Left cardiac atrium (tissue), 4 donors: ENCODE data around the gene LENG1. TPM values are rescaled to one million over a fixed set of nuclear protein-coding genes. Genes with fewer than 3 reads are reported as not detected.

Source experiments
- ATAC-seq, 2 donors: fragments of 200-7000 bp; cut with Tn5 transposase; one replicate each; pipeline ENCODE4 v1.9.1; 2020; ENCODE audit warnings: mild to moderate bottlenecking in 2 of 2, moderate library complexity in 2 of 2
- DNase-seq: peaks from one replicate; pipeline ENCODE4 v3.0.0-alpha.2; 2020
- intact Hi-C, 2 donors: fragments of 100-400 bp; cut with DNase I; formaldehyde crosslinking; loops; one replicate each; pipeline versions ENCODE4 v1.14.1 to v1.15.1; 2022 to 2023
- total RNA-seq, 2 donors: library from RNA; stranded (reverse); fragmentation: NEBNext Ultra II Directional; extraction: Animal tissue kit (Norgen Biotek cat#: 25700); gene quantifications; one replicate each; pipeline ENCODE4 v1.2.1, GENCODE V29; 2021
- donor health status: DM: no; HTN: yes; CAD: no.
- donor health status: DM: no; HTN: yes; CAD: no; lungs with severe emphysema.
- donor health status: DM: yes; HTN: yes; CAD: no.
- donor health status: Dilated cardiomyopathy.

Gene LENG1
- total RNA-seq, 2 donors from 2014 or later, result 7.0 to 7.2 TPM

DNA sequence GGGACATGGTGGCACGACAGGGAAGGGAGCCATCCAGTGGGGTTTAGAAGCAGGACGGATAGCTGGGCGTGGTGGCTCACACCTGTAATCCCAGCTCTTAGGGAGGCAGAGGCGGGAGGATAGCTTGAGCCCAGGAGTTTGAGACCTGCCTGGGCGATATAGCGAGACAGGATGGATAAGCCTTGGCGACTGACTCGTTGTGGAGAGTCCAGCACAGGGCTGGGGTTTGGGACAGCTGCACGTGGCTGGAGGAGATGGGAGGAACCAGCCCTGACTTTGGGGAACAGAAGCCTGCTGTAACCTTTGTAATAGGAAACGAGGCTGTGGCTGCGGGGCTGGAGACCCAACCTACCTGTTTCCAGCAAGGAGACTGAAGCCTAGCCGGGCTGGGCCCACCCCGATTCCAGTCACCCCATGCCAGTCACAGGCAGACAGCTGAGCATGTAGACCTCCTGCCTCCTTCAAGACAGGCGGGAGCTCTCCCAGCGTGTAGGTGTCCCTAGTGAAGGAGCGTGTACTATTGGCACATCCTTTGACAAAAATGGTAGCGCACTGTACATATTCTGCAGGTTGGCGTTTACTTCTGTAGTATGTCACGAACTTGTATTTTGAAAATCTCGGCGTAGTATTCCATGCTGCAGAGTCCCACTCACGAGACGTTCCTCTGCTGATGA lies 8.0 kb downstream of the LENG1 start:
- DNase-seq (no peak), ATAC-seq (no peak)
- intact Hi-C loops, result no loop called here

GRCh38 chr19:54149021-54149812 lies 10.3 kb downstream of the LENG1 start:
- intact Hi-C loops, result no loop called here
- ATAC-seq, result no peak

DNA sequence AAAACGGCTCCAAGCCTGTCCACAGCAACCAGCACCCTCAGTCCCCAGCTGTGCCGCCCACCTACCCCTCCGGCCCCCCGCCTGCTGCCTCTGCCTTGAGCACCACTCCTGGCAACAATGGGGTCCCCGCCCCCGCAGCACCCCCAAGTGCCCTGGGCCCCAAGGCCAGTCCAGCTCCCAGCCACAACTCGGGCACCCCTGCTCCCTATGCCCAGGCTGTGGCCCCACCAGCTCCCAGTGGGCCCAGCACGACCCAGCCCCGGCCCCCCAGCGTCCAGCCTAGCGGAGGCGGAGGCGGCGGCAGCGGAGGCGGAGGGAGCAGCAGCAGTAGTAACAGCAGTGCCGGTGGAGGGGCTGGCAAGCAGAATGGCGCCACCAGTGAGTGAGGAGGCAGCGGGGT lies 11.4 kb downstream of the LENG1 start:
- DNase-seq (no peak), ATAC-seq (no peak)
- intact Hi-C loops, result no loop called here

More at GRCh38 chr19:54149021-54149812, 10.3 kb downstream of the LENG1 start:
- no peak for DNase-seq

DNA sequence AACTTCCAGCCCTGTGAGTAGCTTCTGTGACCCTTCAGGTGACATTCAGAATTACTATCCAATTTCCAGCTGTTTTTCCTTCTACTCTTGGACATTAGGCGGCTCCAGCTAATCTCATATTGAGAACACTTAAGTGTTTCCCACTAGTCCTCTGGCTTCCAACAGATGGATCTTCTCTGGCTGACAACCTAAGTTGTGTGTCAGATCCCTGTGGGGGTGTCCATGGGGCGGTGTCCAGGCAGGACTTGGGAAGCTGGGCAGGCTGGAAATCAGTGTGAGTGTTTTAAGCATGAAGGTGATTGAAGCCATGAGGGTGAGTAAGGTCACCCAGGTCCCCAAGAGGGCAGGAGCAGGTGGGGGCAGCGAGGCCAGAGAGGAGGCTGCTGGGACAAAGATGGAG lies 11.8 kb downstream of the LENG1 start:
- no peak for DNase-seq
- ATAC-seq, result peak in 1 of 2 donors; percentile 50
- intact Hi-C loops, result no loop called here

- intact Hi-C loops, result no loop called here
- ATAC-seq, result no peak
- no peak for DNase-seq
These were observed 13.9 kb downstream of the LENG1 start for GRCh38 chr19:54145541-54146158.

- intact Hi-C loops, result no loop called here
- DNase-seq (no peak), ATAC-seq (no peak)
These were observed 17.2 kb downstream of the LENG1 start for GRCh38 chr19:54142166-54142780.

DNA sequence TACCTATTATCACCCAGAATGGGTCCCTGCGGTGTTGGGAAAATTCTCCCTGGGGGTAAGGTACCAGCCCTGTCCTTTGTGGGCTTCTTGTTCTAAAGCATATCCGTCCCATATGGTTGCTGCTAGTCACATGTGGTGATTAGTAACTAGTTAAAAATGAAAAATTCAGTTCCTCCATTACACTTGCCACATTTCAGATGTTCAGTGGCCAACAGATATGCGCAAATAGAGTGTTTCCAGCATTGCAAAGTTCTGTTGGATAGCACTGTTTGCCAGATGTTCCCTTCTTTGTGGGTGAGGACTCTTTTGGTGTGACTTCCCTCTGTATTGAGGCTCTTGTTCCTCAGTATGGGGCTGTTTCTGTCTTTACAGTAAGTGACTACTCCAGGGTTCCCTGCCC lies 18.2 kb downstream of the LENG1 start:
- ATAC-seq (no peak), DNase-seq (no peak)
- intact Hi-C loops, result no loop called here

DNA sequence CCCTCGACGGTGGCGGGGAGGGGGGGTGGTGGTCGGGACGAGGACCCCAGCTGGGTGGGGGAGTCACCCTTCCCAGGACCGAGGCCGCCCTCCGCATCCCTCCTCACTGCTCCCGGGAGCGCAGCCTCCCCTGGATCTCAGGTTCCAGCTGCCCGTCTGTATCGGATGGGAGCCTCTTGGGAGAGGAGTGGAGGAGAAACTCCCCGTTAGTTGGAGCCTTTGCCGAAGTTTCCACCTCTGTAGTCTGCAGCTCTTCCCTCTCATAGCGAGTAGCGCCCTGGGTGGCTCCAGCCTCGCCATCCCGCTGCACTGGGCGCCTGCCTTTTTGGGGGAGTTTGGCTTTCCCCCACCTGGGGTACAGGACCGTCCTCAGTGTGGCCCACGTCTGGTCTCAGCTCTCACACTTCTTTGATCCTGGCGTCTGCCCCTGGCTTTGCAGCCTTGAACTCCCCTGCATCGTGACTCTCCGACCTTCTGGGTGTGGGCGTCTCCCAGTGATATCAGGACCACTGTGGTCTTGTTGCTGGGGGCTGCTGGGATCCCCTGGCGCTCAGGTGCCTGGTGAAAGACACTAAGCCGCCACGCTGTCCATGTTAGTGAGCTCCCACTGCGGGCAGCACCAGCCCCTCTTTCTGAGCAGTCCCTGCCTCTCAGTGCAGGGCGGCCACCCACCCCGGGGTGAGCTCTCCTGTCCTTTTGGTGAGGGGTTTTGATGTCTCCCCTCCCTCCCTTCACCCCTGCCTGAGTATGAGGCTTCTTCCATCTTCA lies 20.8 kb downstream of the LENG1 start:
- DNase-seq (no peak), ATAC-seq (no peak)
- intact Hi-C loops, result no loop called here

DNA sequence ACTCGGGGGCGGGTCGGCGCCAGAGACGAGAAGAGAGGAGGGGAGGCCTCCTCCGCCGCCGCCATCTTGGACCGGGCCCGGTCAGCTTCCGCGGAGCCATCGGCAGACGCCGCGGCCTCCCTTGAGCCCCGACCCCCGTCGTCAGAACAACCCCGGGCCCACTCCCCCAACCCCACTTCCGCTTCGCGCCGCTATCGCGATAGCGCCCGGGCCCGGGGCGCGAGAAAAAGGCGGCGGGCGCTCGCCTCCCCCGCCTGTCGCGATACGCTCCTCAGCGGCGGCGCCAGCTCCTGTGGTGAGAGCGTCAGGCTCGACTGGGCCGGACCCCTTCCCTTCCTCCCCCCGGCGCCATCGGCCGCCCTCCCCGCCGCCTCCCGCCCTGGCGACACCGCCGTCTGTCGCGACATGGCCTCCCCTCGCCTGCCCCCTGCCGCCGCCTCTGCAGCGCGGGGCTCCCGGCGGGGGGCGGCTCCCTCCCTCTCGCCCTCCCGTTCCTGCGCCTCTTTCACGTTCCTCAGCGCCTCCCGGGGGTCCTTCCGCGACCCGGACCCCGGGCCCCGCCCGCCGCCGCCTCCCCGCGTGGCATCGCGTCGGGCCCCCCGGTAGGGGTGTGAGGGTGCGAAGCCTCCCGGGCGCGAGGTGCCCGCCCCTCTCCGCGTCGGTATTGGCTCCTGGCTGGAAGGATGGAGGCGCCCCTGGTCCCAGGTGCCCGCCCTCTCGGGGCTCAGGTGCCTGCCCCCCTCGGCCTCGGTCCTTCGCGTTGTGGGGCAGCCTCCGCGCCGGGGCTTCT lies 21.6 kb downstream of the LENG1 start, which contains the start of gene CNOT3:
Gene CNOT3 (plus strand): TSS at position 64 of the 790 bp plus-strand sequence. CDS start 5,217 bp downstream, outside the sequence.
- ATAC-seq, result peak in 1 of 2 donors; percentile 1
- peak; percentile 45 for DNase-seq
- intact Hi-C loops, result no loop called here

- peak; percentile 93 for ATAC-seq
- intact Hi-C loops, result no loop called here
- peak; percentile 99 for DNase-seq
These were observed 22.4 kb downstream of the LENG1 start for GRCh38 chr19:54136864-54137698.

DNA sequence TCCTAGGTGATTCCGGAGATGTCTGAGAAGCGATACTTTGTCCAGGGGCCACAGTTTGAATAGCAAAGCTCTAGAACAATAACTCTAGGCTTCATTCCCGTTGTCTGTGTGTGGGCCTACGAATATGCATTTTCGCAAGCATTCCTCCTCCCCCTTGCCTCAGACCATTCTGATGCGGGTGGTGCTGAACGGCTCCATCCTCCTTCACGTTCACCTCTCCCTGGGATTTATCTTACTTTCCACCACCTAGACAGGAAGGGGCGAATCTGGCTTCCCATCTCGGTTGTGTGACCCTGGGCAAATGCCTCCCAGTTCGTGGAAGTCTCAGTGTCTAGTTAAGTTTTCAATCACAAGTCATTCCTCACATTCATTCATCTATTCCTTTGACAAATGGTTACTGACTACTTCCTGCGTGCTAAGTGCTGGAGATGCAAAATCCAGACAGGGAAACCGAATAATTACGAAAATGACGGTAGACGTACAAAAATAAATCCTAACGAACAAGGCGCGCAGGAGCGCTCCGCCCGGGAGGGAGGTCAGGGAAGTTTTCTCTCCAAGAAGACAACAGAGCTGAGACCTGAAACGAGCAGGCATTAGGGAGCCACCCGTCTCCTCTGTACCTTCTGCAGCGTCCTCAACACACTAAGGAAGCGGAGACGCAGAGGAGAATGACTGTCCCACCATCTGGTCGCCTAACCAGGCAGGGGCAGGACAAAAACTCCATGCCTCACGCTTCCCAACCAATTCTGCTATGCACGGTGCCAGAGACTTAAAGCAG lies 23.2 kb downstream of the LENG1 start:
- intact Hi-C loops, result no loop called here
- DNase-seq (no peak), ATAC-seq (no peak)

DNA sequence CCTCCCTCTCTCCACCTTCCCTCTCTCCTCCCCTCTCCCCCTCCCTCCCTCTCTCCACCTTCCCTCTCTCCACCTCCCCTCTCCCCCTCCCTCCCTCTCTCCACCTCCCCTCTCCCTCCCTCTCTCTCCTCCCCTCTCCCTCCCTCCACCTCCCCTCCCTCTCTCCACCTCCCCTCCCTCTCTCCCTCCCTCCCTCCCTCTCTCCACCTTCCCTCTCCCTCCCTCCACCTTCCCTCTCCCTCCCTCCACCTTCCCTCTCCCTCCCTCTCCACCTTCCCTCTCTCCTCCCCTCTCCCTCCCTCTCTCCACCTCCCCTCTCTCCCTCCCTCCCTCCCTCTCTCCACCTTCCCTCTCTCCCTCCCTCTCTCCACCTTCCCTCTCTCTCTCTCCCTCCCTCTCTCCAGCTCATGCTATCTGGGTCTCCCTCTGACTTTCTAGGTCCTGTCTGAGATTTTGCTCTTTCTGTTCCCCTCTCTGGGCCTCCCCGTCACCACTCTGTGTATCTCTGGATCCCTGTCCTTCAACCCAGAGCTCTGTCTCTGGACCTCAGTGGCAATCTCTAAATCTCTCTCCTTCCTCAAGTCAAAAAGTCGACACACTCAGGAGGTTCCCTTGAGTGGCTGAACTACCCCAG lies 25.4 kb downstream of the LENG1 start:
- intact Hi-C loops, result no loop called here
- no peak for DNase-seq
- ATAC-seq, result no peak

- ATAC-seq (no peak), DNase-seq (no peak)
These were observed 26.1 kb downstream of the LENG1 start for GRCh38 chr19:54133312-54133956.

GRCh38 chr19:54129617-54129996 lies 29.9 kb downstream of the LENG1 start:
- intact Hi-C loops, result no loop called here
- ATAC-seq (no peak), DNase-seq (no peak)

More at GRCh38 chr19:54133312-54133956, 26.1 kb downstream of the LENG1 start:
- intact Hi-C loops, result no loop called here

DNA sequence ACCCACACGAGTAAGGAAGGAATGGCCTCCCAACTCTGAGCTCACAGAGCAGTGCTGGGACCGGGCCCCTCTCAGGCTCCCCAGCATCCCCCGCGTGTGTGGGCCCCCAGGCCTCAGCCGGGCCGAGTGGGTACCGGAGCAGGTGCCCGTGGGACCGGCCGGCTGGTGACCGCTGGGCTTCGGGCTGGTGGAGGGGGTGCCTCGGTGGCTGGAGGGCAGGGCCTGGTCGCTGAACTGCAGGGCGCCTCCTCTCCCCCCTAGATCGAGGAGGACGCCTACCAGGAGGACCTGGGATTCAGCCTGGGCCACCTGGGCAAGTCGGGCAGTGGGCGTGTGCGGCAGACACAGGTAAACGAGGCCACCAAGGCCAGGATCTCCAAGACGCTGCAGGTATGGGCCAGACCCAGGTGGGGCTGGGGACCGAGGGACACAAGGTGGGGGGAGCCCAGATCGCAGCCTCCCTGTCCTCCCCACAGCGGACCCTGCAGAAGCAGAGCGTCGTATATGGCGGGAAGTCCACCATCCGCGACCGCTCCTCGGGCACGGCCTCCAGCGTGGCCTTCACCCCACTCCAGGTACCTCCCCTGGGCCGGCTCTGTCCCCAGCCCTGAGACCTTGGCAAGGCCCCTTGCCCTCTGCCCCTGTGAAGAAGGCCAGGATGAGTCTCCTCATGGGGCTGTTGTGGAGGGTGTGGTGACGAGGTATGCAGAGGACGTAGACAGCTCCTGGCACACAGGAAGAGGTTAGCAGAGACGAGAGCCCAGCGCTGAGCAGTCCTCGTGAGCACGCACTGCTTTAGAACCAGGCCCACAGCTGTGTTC lies 30.5 kb downstream of the LENG1 start:
- ATAC-seq (no peak), DNase-seq (no peak)
- intact Hi-C loops, result no loop called here
